GM12874 (cell line): ENCODE data around the gene NPHP4.

Experiments used
- TF ChIP-seq, protein P1 (sequence below): IDR thresholded peaks from 2 replicates; pipeline ENCODE4 v1.5.1; 2011; ENCODE audit warnings: low read depth, mild to moderate bottlenecking, control low read depth, low read length, moderate library complexity; ENCODE audit not compliant: insufficient read depth

NPHP4 gene

GRCh38 chr1:5947071-5947821 is 45.0 kb downstream of the NPHP4 start:
- TF ChIP-seq, protein P1, sequence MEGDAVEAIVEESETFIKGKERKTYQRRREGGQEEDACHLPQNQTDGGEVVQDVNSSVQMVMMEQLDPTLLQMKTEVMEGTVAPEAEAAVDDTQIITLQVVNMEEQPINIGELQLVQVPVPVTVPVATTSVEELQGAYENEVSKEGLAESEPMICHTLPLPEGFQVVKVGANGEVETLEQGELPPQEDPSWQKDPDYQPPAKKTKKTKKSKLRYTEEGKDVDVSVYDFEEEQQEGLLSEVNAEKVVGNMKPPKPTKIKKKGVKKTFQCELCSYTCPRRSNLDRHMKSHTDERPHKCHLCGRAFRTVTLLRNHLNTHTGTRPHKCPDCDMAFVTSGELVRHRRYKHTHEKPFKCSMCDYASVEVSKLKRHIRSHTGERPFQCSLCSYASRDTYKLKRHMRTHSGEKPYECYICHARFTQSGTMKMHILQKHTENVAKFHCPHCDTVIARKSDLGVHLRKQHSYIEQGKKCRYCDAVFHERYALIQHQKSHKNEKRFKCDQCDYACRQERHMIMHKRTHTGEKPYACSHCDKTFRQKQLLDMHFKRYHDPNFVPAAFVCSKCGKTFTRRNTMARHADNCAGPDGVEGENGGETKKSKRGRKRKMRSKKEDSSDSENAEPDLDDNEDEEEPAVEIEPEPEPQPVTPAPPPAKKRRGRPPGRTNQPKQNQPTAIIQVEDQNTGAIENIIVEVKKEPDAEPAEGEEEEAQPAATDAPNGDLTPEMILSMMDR: no peak

DNA sequence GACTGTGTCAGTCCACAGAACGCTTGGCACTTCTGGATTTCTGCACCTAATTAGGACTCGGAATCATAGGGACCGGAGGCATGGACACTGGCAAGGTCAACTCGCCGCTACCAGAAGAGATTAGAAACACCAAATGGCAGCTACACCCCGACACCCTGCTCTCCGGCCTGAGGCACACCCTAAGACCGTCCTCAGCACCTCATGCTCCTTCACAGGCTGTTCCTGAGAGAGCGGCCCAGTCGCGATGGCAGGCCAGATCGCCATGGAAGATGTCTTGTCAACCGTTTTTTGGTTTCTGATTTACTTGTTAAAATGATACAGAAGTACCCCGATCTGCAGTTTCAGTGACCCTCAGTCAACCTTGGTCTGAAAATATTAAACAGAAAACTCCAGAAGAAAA is 46.8 kb downstream of the NPHP4 start:
- TF ChIP-seq, protein P1: no peak

DNA sequence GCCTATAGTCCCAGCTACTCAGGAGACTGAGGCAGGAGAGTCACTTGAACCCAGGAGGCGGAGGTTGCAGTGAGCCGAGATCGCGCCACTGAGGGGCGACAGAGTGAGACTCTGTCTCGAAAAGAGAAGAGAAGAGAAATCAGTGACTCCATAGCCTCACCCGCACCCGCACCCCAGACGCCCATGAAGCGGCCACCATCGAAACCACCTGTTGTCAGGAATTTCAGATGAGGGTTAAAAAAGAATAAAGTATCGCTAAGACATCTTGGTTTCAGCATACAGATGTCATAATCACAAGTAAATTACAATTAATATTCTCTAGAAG is 47.4 kb downstream of the NPHP4 start:
- TF ChIP-seq, protein P1: no peak

DNA sequence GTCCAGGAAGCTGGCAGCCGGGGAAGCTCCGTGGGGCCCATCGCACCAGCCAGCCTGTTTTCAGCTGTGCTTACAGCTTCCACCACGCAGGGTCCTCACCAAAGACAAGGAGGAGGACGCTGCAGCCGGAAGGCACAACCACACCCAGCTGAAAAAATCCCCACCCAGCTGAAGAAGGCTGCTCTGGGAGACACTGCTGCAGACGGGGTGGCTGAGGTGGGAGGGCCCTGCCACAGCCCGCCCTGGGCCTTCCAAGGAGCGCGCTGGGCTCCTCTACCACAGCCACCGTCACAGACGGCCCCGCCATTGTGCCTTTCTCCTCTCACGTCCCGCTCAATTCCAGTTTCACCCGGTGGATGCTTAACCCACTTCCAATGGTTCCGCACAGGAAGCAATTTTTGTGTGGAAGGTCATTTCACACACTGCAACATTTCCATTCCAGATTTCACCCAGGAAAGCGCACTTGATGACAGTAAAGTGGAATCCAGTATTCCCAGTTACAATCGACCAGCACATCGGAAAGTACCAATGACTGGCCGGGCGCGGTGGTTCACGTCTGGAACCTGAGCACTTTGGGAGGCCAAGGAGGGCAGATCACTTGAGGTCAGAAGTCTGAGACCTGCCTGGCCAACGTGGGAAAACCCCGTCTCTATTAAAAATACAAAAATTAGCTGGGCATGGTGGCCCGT is 47.9 kb downstream of the NPHP4 start:
- TF ChIP-seq, protein P1: no peak

DNA sequence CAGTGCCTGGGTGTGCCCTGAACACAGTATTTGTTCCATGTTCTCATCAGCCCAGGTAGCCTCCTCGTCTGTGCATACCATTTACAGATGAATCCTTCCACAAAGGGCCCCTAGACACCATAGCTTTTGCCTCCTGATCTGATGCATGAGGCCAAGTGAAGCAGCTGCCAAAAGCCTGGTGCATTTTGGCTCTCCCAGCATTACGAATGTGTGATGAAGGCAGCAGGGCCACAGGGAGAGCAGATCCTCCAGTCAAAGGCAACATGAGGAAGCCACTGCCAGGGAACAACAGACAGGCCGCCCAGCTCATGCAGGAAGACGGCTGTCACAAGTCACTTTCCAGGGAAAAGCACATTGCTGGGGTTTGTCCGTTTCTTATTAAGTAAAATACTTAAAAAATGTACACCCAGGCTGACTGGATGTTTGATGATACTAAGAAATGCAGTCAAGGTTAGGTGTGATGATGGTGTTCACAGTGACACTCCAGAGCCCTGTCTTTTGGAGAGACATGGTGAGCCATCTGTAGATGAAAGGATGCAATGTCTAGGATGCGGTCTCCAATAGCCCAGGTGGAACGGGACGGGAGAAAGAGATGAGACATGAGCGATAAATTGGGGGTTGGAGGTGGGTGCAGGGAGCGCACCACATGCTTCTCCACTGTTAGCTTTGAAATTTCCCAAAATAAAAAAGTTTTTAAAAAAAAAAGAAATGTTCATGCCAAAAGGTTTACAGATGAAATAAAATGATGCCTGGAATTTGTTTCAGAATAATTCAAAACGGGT is 48.7 kb downstream of the NPHP4 start:
- TF ChIP-seq, protein P1: no peak

DNA sequence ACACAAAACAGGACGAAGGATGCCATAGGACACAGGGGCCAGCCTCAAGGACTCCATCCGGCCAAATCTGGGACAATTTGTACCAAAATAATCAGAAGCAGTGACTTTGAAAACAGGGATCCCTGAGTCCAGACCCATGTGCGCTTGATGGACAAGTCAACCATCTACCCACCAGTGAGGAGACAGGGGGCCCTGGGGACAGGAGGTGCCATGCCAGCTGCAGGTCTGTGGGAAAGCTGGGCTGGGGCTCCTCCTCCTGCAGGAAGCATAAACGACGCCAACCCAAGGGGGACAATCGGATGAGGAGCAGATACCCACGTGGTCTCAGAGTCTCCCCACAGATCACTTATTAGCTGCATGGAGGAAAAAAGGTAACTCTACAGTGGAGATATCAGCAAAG is 50.6 kb downstream of the NPHP4 start:
- TF ChIP-seq, protein P1: no peak

GRCh38 chr1:5940723-5941407 is 51.4 kb downstream of the NPHP4 start:
- TF ChIP-seq, protein P1: no peak
